Measurements from ENCODE around the gene POLH. TPM values are rescaled to one million over a fixed set of nuclear protein-coding genes. Genes with fewer than 3 reads are reported as not detected.
"Not testable (repeated sequence)": the region's sequence is repeated elsewhere in the genome, so short reads cannot be mapped to it uniquely, and the experiment has no call there.

POLH gene
- total and polyA plus RNA-seq, 12 donors = 2.1 to 11.2 (median 8.3) TPM

DNA sequence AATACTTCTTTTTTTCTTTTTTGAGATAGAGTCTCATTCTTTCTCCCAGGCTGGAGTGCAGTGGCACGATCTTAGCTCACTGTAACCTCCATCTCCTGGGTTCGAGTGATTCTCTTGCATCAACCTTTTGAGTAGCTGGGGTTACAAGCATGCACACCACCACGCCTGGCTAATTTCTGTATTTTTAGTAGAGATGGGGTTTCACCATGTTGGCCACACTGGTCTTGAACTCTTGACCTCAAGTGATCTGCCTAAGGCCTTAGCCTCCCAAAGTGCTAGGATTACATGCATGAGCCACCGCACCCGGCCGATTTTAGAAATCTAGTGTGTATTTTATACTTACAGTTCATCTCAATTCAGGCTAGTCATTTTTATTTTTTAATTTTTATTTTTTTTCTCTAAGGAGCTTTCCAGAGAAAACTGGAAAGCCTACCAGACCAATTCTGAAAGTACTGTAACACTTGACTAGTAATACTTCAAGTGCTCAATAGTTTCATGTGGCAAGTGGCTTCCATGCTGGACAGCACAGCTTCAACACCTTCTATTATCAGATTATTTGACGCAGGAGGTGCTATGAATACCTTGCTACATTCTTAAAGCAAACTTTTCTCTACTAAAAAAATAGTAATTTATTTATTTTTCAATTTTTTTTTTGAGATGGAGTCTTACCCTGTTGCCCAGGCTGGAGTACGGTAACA lies 34.1 kb upstream of the POLH start:
- no peaks in the 10 kb centered on the region for H3K4me1 ChIP-seq
- DNase-seq (no peak), ATAC-seq (no peak)
- no peak overlapping the region for H3K4me3 ChIP-seq
- 94 to 97% methylated on average over 8 of the region's 8 CpGs for WGBS, 2 donors
- no peaks in the 10 kb centered on the region for H3K27me3 ChIP-seq
- no peaks in the 10 kb centered on the region for H3K9me3 ChIP-seq
- TF ChIP-seq, protein P1, sequence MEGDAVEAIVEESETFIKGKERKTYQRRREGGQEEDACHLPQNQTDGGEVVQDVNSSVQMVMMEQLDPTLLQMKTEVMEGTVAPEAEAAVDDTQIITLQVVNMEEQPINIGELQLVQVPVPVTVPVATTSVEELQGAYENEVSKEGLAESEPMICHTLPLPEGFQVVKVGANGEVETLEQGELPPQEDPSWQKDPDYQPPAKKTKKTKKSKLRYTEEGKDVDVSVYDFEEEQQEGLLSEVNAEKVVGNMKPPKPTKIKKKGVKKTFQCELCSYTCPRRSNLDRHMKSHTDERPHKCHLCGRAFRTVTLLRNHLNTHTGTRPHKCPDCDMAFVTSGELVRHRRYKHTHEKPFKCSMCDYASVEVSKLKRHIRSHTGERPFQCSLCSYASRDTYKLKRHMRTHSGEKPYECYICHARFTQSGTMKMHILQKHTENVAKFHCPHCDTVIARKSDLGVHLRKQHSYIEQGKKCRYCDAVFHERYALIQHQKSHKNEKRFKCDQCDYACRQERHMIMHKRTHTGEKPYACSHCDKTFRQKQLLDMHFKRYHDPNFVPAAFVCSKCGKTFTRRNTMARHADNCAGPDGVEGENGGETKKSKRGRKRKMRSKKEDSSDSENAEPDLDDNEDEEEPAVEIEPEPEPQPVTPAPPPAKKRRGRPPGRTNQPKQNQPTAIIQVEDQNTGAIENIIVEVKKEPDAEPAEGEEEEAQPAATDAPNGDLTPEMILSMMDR (IDR thresholded peaks at IDR 0.05) = no peak
- no peak overlapping the region for H3K27ac ChIP-seq
- intact Hi-C loops (cut with DNase I) = no loop called here
- H3K36me3 ChIP-seq = peaks cover 0 to 99% (median 32%) of the 10 kb centered on the region in 9 donors

DNA sequence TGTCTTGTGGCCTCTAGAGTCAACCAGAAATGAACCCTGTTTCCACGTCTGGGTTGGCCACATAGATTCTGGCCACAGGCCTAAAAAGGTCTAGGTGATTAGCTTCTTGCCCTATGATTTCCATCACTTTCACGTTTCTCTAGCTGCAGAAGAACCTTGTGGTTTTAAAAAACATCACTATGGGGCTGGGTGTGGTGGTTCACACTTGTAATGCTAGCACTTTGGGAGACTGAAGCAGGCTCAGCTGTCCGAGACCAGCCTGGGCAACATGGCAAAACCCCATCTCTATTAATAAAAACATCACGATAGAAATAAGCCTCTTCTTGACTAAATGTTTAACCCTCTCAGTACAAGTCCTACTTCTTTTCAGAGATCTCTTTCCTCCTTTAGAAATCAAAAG lies 31.5 kb upstream of the POLH start:
- no peak for ATAC-seq
- Histone ChIP-seq H3K4me1 (no peaks in the 10 kb centered on the region), H3K27ac (no peak overlapping the region), H3K36me3 (peaks cover 0 to 100% (median 57%) of the 10 kb centered on the region in 9 donors), H3K9me3 (no peaks in the 10 kb centered on the region), H3K27me3 (no peaks in the 10 kb centered on the region), H3K4me3 (no peak overlapping the region)
- intact Hi-C loops (cut with DNase I) = no loop called here
- no peak for DNase-seq
- 69 to 70% methylated on average over 4 of the region's 4 CpGs for WGBS, 2 donors
- TF ChIP-seq, protein P1 (IDR thresholded peaks at IDR 0.05) = no peak

DNA sequence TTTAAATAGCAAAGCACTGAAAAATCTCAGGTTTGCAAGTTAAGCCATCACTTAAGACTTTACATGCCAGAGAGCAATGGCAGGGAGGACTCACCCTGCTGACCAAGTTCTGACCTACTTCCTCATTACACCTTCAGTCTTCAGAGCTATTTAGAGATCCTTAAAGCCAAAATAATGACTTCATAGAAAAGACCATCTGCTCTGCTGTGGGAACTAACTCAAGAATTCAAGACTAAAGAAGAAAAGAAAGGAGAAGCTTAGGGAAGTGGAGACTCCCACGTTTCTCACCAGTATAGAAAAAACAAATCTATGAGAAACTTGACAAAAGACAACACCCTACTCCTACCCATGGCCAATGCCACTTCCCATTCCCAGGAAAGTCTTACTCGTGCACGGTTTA lies 28.8 kb upstream of the POLH start:
- Histone ChIP-seq H3K4me1 (no peaks in the 10 kb centered on the region), H3K27me3 (no peaks in the 10 kb centered on the region), H3K36me3 (peaks cover 0 to 100% (median 79%) of the 10 kb centered on the region in 9 donors), H3K27ac (no peak overlapping the region), H3K9me3 (no peaks in the 10 kb centered on the region), H3K4me3 (no peak overlapping the region)
- DNase-seq = no peak
- 89 to 92% methylated on average over 3 of the region's 3 CpGs for WGBS, 2 donors
- no peak for ATAC-seq
- TF ChIP-seq, protein P1 (IDR thresholded peaks at IDR 0.05) = no peak
- intact Hi-C loops (cut with DNase I) = no loop called here

DNA sequence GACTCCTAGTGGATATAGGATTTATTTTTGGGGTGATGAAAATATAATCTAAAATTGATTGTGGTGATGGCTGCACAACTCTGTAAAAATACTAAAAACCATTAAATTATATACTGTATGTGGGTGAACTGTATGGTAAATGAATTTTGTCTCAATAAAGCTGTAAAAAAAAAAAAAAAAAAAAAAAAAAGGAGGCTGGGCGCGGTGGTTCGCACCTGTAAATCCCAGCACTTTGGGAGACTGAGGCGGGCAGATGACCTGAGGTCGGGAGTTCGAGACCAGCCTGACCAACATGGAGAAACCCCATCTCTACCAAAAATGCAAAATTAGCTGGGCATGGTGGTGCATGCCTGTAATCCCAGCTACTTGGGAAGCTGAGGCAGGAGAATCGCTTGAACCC lies 18.4 kb upstream of the POLH start:
- ATAC-seq; H3K4me3 ChIP-seq; H3K27me3 ChIP-seq; H3K4me1 ChIP-seq; H3K9me3 ChIP-seq; H3K27ac ChIP-seq; DNase-seq; intact Hi-C loops (cut with DNase I): not testable (repeated sequence)
- 87 to 98% methylated on average over 7 of the region's 7 CpGs for WGBS, 2 donors
- peaks cover 0 to 100% (median 65%) of the 10 kb centered on the region in 9 donors for H3K36me3 ChIP-seq

DNA sequence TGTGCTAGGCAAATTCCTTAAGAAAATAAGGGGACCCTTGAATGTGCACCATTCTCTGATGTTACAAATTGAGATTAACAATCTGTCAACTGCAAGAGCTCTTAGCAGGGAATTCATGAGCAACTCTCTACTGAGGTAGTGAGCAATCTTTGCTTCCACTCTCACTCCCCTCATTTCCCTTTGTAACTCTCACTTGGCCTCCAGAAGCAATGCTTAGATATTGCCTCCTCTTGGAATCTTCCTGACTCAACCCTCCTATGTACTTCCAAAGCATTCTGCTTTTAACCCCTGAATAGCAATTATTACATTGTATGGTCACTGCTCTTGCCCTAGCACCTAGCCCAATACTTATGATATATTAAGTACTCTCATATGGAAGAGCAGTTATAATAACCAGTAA lies 16.7 kb upstream of the POLH start:
- intact Hi-C loops (cut with DNase I) = no loop called here
- Histone ChIP-seq H3K9me3 (no peaks in the 10 kb centered on the region), H3K36me3 (peaks cover 0 to 100% (median 77%) of the 10 kb centered on the region in 9 donors), H3K4me3 (no peak overlapping the region), H3K27me3 (no peaks in the 10 kb centered on the region), H3K27ac (no peak overlapping the region), H3K4me1 (no peaks in the 10 kb centered on the region)
- TF ChIP-seq, protein P1 (IDR thresholded peaks at IDR 0.05) = no peak
- no peak for ATAC-seq
- no peak for DNase-seq
